ENCODE results near the gene CBR4. TPM values are rescaled to one million over a fixed set of nuclear protein-coding genes. Genes with fewer than 3 reads are reported as not detected.

The CBR4 gene
- total RNA-seq, 1 experiment from 2014 or later, result 33.6 TPM

GRCh38 chr4:169005453-169006099 is 4.5 kb downstream of the CBR4 start:
- no peak overlapping the region for H3K23ac ChIP-seq (ENCODE audit: insufficient read length, low read depth, low read length)
- H2AK5ac ChIP-seq (ENCODE audit: insufficient read length, low read length), result no peak overlapping the region
- Mint-ChIP-seq H3K9me3 (no peaks in the 10 kb centered on the region), H3K4me1 (peaks cover 28 to 29% of the 10 kb centered on the region in 2 experiments), H3K27ac (0 out of 7 replicates have a peak overlapping the region, but pooled peaks of 1 of the 3 experiments have one; percentile 24), H3K36me3 (ENCODE audit: insufficient read depth in 1 of 3, low read depth in 3 of 3) (peaks cover 27 to 62% (median 51%) of the 10 kb centered on the region in 3 experiments; a peak in 6 of 7 replicates), H3K4me3 (no peak overlapping the region), H3K27me3 (ENCODE audit: low read depth) (no peaks in the 10 kb centered on the region)
- no peak overlapping the region for H2BK12ac ChIP-seq (ENCODE audit: insufficient read length, low read depth, low read length)
- no peak overlapping the region for H3K18ac ChIP-seq (ENCODE audit: insufficient read length, low read depth, low read length)
- no peak overlapping the region for H3K9ac ChIP-seq (ENCODE audit: extremely low read depth, insufficient read length, low read length)
- H3K27me3 ChIP-seq (ENCODE audit: insufficient read depth, low read length), result no peaks in the 10 kb centered on the region
- no peak overlapping the region for H2BK15ac ChIP-seq (ENCODE audit: low read depth, low read length)
- H2AFZ ChIP-seq (ENCODE audit: low read length), result no peak overlapping the region
- H3K79me2 ChIP-seq (ENCODE audit: insufficient read depth, low read length), result peaks cover 4% of the 10 kb centered on the region; the same call in 1 of the 2 replicates
- WGBS (ENCODE audit: extremely low coverage, insufficient read length, low lambda C conversion rate), result no CpG with 5 or more reads among the region's 1 CpG
- H4K8ac ChIP-seq (replicated peaks; ENCODE audit: insufficient read length, low read depth, low read length), result no peak overlapping the region
- no peak overlapping the region for H3T11ph ChIP-seq (ENCODE audit: low read length)
- no peak overlapping the region for H4K91ac ChIP-seq (ENCODE audit: insufficient read length, low read depth, low read length)
- H2BK120ac ChIP-seq (ENCODE audit: low read depth, low read length, poor library complexity, severe bottlenecking), result no peak overlapping the region
- no peak overlapping the region for H3K56ac ChIP-seq (ENCODE audit: insufficient read length, low read depth, low read length)
- H3K14ac ChIP-seq (ENCODE audit: insufficient read depth, low read length), result no peak overlapping the region
- H3K4me1 ChIP-seq (ENCODE audit: insufficient read depth, low read length), result 0 out of 2 replicates have a peak, but pooled peaks cover 3% of the 10 kb centered on the region
- no peak overlapping the region for H4K5ac ChIP-seq (ENCODE audit: insufficient read length, low read depth, low read length)
- no peak overlapping the region for H2BK5ac ChIP-seq (ENCODE audit: insufficient read length, low read length)
- H3K4me2 ChIP-seq (ENCODE audit: insufficient read depth, insufficient read length, low read length), result no peak overlapping the region
- no peaks in the 10 kb centered on the region for H3K9me3 ChIP-seq (ENCODE audit: control insufficient read depth, low read depth, low read length)
- DNase-seq, result no peak
- no peak overlapping the region for H3K27ac ChIP-seq (ENCODE audit: insufficient read length, low read depth, low read length)
- no peaks in the 10 kb centered on the region for H3K79me1 ChIP-seq (ENCODE audit: insufficient read depth, low read depth, low read length, poor library complexity, severe bottlenecking)
- H4K20me1 ChIP-seq (ENCODE audit: control insufficient read depth, insufficient read depth, insufficient read length), result no peaks in the 10 kb centered on the region
- no peak overlapping the region for H3K4ac ChIP-seq (ENCODE audit: low read depth, low read length)
- peak; percentile 61 for TF ChIP-seq CTCF (conservative IDR thresholded peaks at IDR 0.05)
- H2BK20ac ChIP-seq (ENCODE audit: low read depth, low read length, poor library complexity, severe bottlenecking), result no peak overlapping the region
- peaks cover 5% of the 10 kb centered on the region for H3K23me2 ChIP-seq (ENCODE audit: insufficient read length, low read depth, low read length, poor library complexity, severe bottlenecking)
